Neural cell (in vitro differentiated cells): ENCODE measurements around the gene SMIM26.

Source experiments
- CTCF ChIP-seq: fragments of 450-650 bp; IDR thresholded peaks from 2 replicates; pipeline ENCODE4 v1.5.1; 2014; ENCODE audit warnings: antibody characterized with exemption, mild to moderate bottlenecking, moderate library complexity; ENCODE audit not compliant: poor library complexity, severe bottlenecking
- EP300 ChIP-seq: fragments of 450-650 bp; conservative IDR thresholded peaks from 2 replicates; pipeline ENCODE4 v1.6.1; 2014; ENCODE audit warnings: antibody characterized with exemption, mild to moderate bottlenecking, moderate library complexity; ENCODE audit not compliant: poor library complexity, severe bottlenecking
- EZH2 ChIP-seq: fragments of 200-600, 300-800 bp; shearing (Covaris generic), sonication (generic); IDR thresholded peaks from 2 replicates; pipeline ENCODE4 v1.6.1; 2014; ENCODE audit warnings: antibody characterized with exemption, low read length, borderline replicate concordance, mild to moderate bottlenecking; ENCODE audit not compliant: insufficient read depth, poor library complexity, severe bottlenecking
- MXI1 ChIP-seq: fragments of 450-650 bp; conservative IDR thresholded peaks from 2 replicates; pipeline ENCODE4 v1.6.1; 2014; ENCODE audit warnings: antibody characterized with exemption, mild to moderate bottlenecking; ENCODE audit not compliant: poor library complexity, severe bottlenecking
- POLR2AphosphoS5 ChIP-seq: IDR thresholded peaks from 2 replicates; pipeline ENCODE4 v1.6.1; 2012
- RAD21 ChIP-seq: fragments of 450-650 bp; conservative IDR thresholded peaks from 2 replicates; pipeline ENCODE4 v1.6.1; 2014; ENCODE audit warnings: antibody characterized with exemption, mild to moderate bottlenecking, moderate library complexity
- REST ChIP-seq: IDR thresholded peaks from 2 replicates; pipeline ENCODE4 v1.6.1; 2012; ENCODE audit warnings: borderline replicate concordance
- SMC3 ChIP-seq: fragments of 450-650 bp; conservative IDR thresholded peaks from 2 replicates; pipeline ENCODE4 v1.6.1; 2014; ENCODE audit warnings: antibody characterized with exemption, mild to moderate bottlenecking, moderate library complexity; ENCODE audit not compliant: poor library complexity
- TAF1 ChIP-seq: IDR thresholded peaks from 2 replicates; pipeline ENCODE4 v1.6.1; 2012; ENCODE audit warnings: low read depth

- TF ChIP-seq CTCF (no peak), EP300 (no peak), MXI1 (no peak), EZH2 (no peak), REST (no peak), POLR2AphosphoS5 (no peak), TAF1 (no peak), RAD21 (no peak), SMC3 (no peak)
Measured at GRCh38 chr20:18537651-18538050, 29.6 kb upstream of the SMIM26 start.
